Naive B cell (primary cell): Measurements from ENCODE around the gene MAGEB16. TPM values are rescaled to one million over a fixed set of nuclear protein-coding genes. Genes with fewer than 3 reads are reported as not detected.

Experiments used
- ATAC-seq, 2 donors: fragments of 150-1000 bp; cut with Tn5 transposase; 2 replicates each; pipeline ENCODE4 v1.10.0; 2021; ENCODE audit warnings: low read depth in 2 of 2, mild to moderate bottlenecking in 2 of 2, moderate library complexity in 2 of 2
- DNase-seq: peaks from one replicate; pipeline ENCODE4 v3.0.0; 2022
- H3K27ac Mint-ChIP-seq, 6 donors: one replicate each; pipeline ENCODE4 v1.8.0; 2020 to 2022; ENCODE audit warnings: mild to moderate bottlenecking in 6 of 6, mixed read lengths in 6 of 6, moderate library complexity in 5 of 6, inconsistent platforms in 2 of 6
- H3K27me3 Mint-ChIP-seq, 3 donors: one replicate each; pipeline ENCODE4 v1.8.0; 2021 to 2022; ENCODE audit warnings: mixed read lengths in 3 of 3, mild to moderate bottlenecking in 1 of 3
- H3K36me3 Mint-ChIP-seq, 2 donors: one replicate each; pipeline ENCODE4 v1.8.0; 2020 to 2022; ENCODE audit warnings: mixed read lengths in 2 of 2, inconsistent platforms in 1 of 2, mild to moderate bottlenecking in 1 of 2
- H3K4me1 Mint-ChIP-seq, 3 donors: one replicate each; pipeline ENCODE4 v1.8.0; 2020 to 2022; ENCODE audit warnings: mixed read lengths in 3 of 3, inconsistent platforms in 1 of 3, mild to moderate bottlenecking in 1 of 3, moderate library complexity in 1 of 3
- H3K4me3 Mint-ChIP-seq, 8 donors: one replicate each; pipeline ENCODE4 v1.8.0; 2020 to 2022; ENCODE audit warnings: mild to moderate bottlenecking in 8 of 8, mixed read lengths in 8 of 8, moderate library complexity in 8 of 8, inconsistent platforms in 2 of 8
- H3K9me3 Mint-ChIP-seq, 7 donors: one replicate each; pipeline ENCODE4 v1.8.0; 2020 to 2022; ENCODE audit warnings: mixed read lengths in 7 of 7, mild to moderate bottlenecking in 5 of 7, inconsistent platforms in 2 of 7, moderate library complexity in 1 of 7
- polyA plus RNA-seq, 6 donors: library from polyadenylated mRNA; unstranded; fragments of 300-500 nt; fragmentation: Illumina TruSeq; gene quantifications; one replicate each; pipeline ENCODE4 v1.2.3, GENCODE V29; 2021; ENCODE audit warnings: low read depth in 6 of 6

Gene MAGEB16
- polyA plus RNA-seq, result not detected

- H3K27me3 Mint-ChIP-seq, result no peaks in the 10 kb centered on the region
- ATAC-seq (no peak), DNase-seq (no peak)
- H3K4me3 Mint-ChIP-seq, result no peak within 1 kb of the TSS
- H3K9me3 Mint-ChIP-seq, result peaks cover 0 to 5% (median 2%) of the 10 kb centered on the region in 7 donors
- H3K27ac Mint-ChIP-seq, result no peak within 1 kb of the TSS
- H3K4me1 Mint-ChIP-seq, result no peaks in the 10 kb centered on the region
- H3K36me3 Mint-ChIP-seq, result no peaks in the 10 kb centered on the region
These were observed at the start of gene MAGEB16 for GRCh38 chrX:35798042-35798441. MAGEB16 (plus strand) TSS chrX:35798342; CDS start chrX:35802197, 3,855 bp downstream.

- H3K27ac Mint-ChIP-seq, result no peak overlapping the region
- H3K4me1 Mint-ChIP-seq, result no peaks in the 10 kb centered on the region
- no peaks in the 10 kb centered on the region for H3K27me3 Mint-ChIP-seq
- ATAC-seq (no peak), DNase-seq (no peak)
- peaks cover 0 to 5% (median 0%) of the 10 kb centered on the region in 7 donors for H3K9me3 Mint-ChIP-seq
- no peak overlapping the region for H3K4me3 Mint-ChIP-seq
- no peaks in the 10 kb centered on the region for H3K36me3 Mint-ChIP-seq
These were observed 24.1 kb upstream of the MAGEB16 start for GRCh38 chrX:35773958-35774564.

- Mint-ChIP-seq H3K4me3 (peak overlapping the region in 1 of 8 donors; percentile 1), H3K36me3 (no peaks in the 10 kb centered on the region), H3K9me3 (peaks cover 0 to 6% (median 0%) of the 10 kb centered on the region in 7 donors), H3K27ac (peak overlapping the region in 1 of 6 donors; percentile 21), H3K4me1 (no peaks in the 10 kb centered on the region), H3K27me3 (no peaks in the 10 kb centered on the region)
- no peak for ATAC-seq
- DNase-seq, result no peak
These were observed 13.1 kb upstream of the MAGEB16 start for GRCh38 chrX:35785075-35785474.

GRCh38 chrX:35786271-35786670 lies 11.9 kb upstream of the MAGEB16 start:
- Mint-ChIP-seq H3K27ac (no peak overlapping the region), H3K9me3 (peaks cover 0 to 5% (median 0%) of the 10 kb centered on the region in 7 donors), H3K36me3 (no peaks in the 10 kb centered on the region), H3K4me3 (no peak overlapping the region), H3K4me1 (no peaks in the 10 kb centered on the region), H3K27me3 (no peaks in the 10 kb centered on the region)
- DNase-seq (no peak), ATAC-seq (no peak)

- no peak for ATAC-seq
These were observed 10.3 kb upstream of the MAGEB16 start for GRCh38 chrX:35787867-35788266.

GRCh38 chrX:35800474-35800873 lies 2.3 kb downstream of the MAGEB16 start:
- no peaks in the 10 kb centered on the region for H3K4me1 Mint-ChIP-seq
- no peaks in the 10 kb centered on the region for H3K36me3 Mint-ChIP-seq
- DNase-seq (no peak), ATAC-seq (no peak)
- peaks cover 0 to 5% (median 2%) of the 10 kb centered on the region in 7 donors for H3K9me3 Mint-ChIP-seq
- no peaks in the 10 kb centered on the region for H3K27me3 Mint-ChIP-seq
- peak overlapping the region in 1 of 8 donors; percentile 52 for H3K4me3 Mint-ChIP-seq
- no peak overlapping the region for H3K27ac Mint-ChIP-seq

More at GRCh38 chrX:35787867-35788266, 10.3 kb upstream of the MAGEB16 start:
- no peaks in the 10 kb centered on the region for H3K36me3 Mint-ChIP-seq
- no peak overlapping the region for H3K4me3 Mint-ChIP-seq
- H3K27ac Mint-ChIP-seq, result no peak overlapping the region
- H3K27me3 Mint-ChIP-seq, result no peaks in the 10 kb centered on the region
- DNase-seq, result no peak
- no peaks in the 10 kb centered on the region for H3K4me1 Mint-ChIP-seq
- peaks cover 0 to 5% (median 0%) of the 10 kb centered on the region in 7 donors for H3K9me3 Mint-ChIP-seq

- ATAC-seq, result no peak
- no peaks in the 10 kb centered on the region for H3K4me1 Mint-ChIP-seq
These were observed 11.6 kb downstream of the MAGEB16 start for GRCh38 chrX:35809781-35810180.

GRCh38 chrX:35819241-35819640 lies 21.1 kb downstream of the MAGEB16 start:
- Mint-ChIP-seq H3K36me3 (no peaks in the 10 kb centered on the region), H3K27me3 (no peaks in the 10 kb centered on the region), H3K4me3 (no peak overlapping the region), H3K4me1 (no peaks in the 10 kb centered on the region), H3K27ac (no peak overlapping the region), H3K9me3 (peaks cover 0 to 4% (median 0%) of the 10 kb centered on the region in 7 donors)
- DNase-seq (no peak), ATAC-seq (no peak)

More at GRCh38 chrX:35809781-35810180, 11.6 kb downstream of the MAGEB16 start:
- H3K36me3 Mint-ChIP-seq, result no peaks in the 10 kb centered on the region
- H3K27ac Mint-ChIP-seq, result no peak overlapping the region
- no peak overlapping the region for H3K4me3 Mint-ChIP-seq
- no peak for DNase-seq
- H3K27me3 Mint-ChIP-seq, result no peaks in the 10 kb centered on the region
- no peaks in the 10 kb centered on the region for H3K9me3 Mint-ChIP-seq

- no peaks in the 10 kb centered on the region for H3K36me3 Mint-ChIP-seq
- H3K9me3 Mint-ChIP-seq, result peaks cover 0 to 6% (median 3%) of the 10 kb centered on the region in 7 donors
- DNase-seq, result no peak
- H3K4me3 Mint-ChIP-seq, result no peak overlapping the region
- H3K4me1 Mint-ChIP-seq, result no peaks in the 10 kb centered on the region
- no peak overlapping the region for H3K27ac Mint-ChIP-seq
- H3K27me3 Mint-ChIP-seq, result no peaks in the 10 kb centered on the region
- ATAC-seq, result no peak
These were observed 28.4 kb downstream of the MAGEB16 start for GRCh38 chrX:35826503-35826902.

- ATAC-seq, result no peak
- Mint-ChIP-seq H3K4me1 (no peaks in the 10 kb centered on the region), H3K27ac (no peak overlapping the region), H3K36me3 (no peaks in the 10 kb centered on the region), H3K27me3 (no peaks in the 10 kb centered on the region), H3K4me3 (no peak overlapping the region), H3K9me3 (peaks cover 0 to 8% (median 0%) of the 10 kb centered on the region in 7 donors)
- DNase-seq, result no peak
These were observed 31.4 kb downstream of the MAGEB16 start for GRCh38 chrX:35829501-35829900.

- DNase-seq (no peak), ATAC-seq (no peak)
- no peaks in the 10 kb centered on the region for H3K27me3 Mint-ChIP-seq
- H3K4me1 Mint-ChIP-seq, result no peaks in the 10 kb centered on the region
- peaks cover 0 to 4% (median 0%) of the 10 kb centered on the region in 7 donors for H3K9me3 Mint-ChIP-seq
- H3K27ac Mint-ChIP-seq, result no peak overlapping the region
- H3K4me3 Mint-ChIP-seq, result no peak overlapping the region
- no peaks in the 10 kb centered on the region for H3K36me3 Mint-ChIP-seq
These were observed 43.7 kb downstream of the MAGEB16 start for GRCh38 chrX:35841872-35842271.

- DNase-seq (no peak), ATAC-seq (no peak)
- Mint-ChIP-seq H3K27me3 (no peaks in the 10 kb centered on the region), H3K27ac (no peak overlapping the region), H3K4me1 (no peaks in the 10 kb centered on the region), H3K36me3 (no peaks in the 10 kb centered on the region), H3K4me3 (peak overlapping the region in 1 of 8 donors; percentile 37), H3K9me3 (peaks cover 0 to 4% (median 2%) of the 10 kb centered on the region in 7 donors)
These were observed 44.5 kb downstream of the MAGEB16 start for GRCh38 chrX:35842674-35843073.

- Mint-ChIP-seq H3K4me1 (no peaks in the 10 kb centered on the region), H3K4me3 (no peak overlapping the region), H3K36me3 (no peaks in the 10 kb centered on the region), H3K27ac (no peak overlapping the region), H3K9me3 (peaks cover 0 to 4% (median 0%) of the 10 kb centered on the region in 7 donors), H3K27me3 (no peaks in the 10 kb centered on the region)
- DNase-seq (no peak), ATAC-seq (no peak)
These were observed 49.6 kb downstream of the MAGEB16 start for GRCh38 chrX:35847736-35848135.
